HCT116 (cell line): ENCODE results near the gene FBXL5. TPM values are rescaled to one million over a fixed set of nuclear protein-coding genes. Genes with fewer than 3 reads are reported as not detected.

ENCODE experiments used
- ATAC-seq: fragments of 200-7000 bp; cut with Tn5 transposase; 2 replicates; pipeline ENCODE4 v1.9.1; 2020; ENCODE audit warnings: mild to moderate bottlenecking, moderate library complexity
- BruUV-seq: library from RNA; stranded (reverse); fragments of 400-500 nt; replicated peaks from 2 replicates; lab custom pipeline; 2021; lab: Mats Ljungman, UMichigan
- CTCF ChIA-PET: fragments of 300-600 bp; sonication (Branson Sonifier 250); formaldehyde crosslinking; loops from one replicate; lab custom pipeline; 2021; ENCODE audit warnings: antibody characterized with exemption; lab: Charles Lee
- POLR2A ChIA-PET: fragments of 300-600, 350-600 bp; sonication (Branson Sonifier 250); formaldehyde crosslinking; loops from one replicate; lab custom pipeline; 2021; ENCODE audit warnings: antibody characterized with exemption; lab: Charles Lee
- RAD21 ChIA-PET, 2 experiments: fragments of 300-600 bp; sonication (Branson Sonifier 250); formaldehyde crosslinking; loops; one replicate each; lab custom pipeline; 2023; ENCODE audit warnings: low total read pairs in 2 of 2; ENCODE audit not compliant: uncharacterized antibody in 2 of 2, unreplicated experiment in 2 of 2, low non-redundant PET in 1 of 2; lab: Charles Lee
- DNase-seq: peaks from one replicate; pipeline ENCODE4 v3.0.0-alpha.2; 2010; ENCODE audit warnings: low read depth, low spot score
- H2AFZ ChIP-seq: fragments of 200-600 bp; shearing (Covaris generic), sonication (generic); 2 replicates; pipeline ENCODE4 v1.6.1; 2017; ENCODE audit warnings: low read depth, mixed run types, mixed read lengths, antibody characterized with exemption, low read length; ENCODE audit not compliant: poor library complexity, severe bottlenecking
- H3K27ac ChIP-seq: 2 replicates; pipeline ENCODE4 v1.5.1; 2012; ENCODE audit warnings: low read depth, low read length
- H3K27me3 ChIP-seq: fragments of 200-600 bp; sonication (generic); 2 replicates; pipeline ENCODE4 v1.6.1; 2016; ENCODE audit warnings: mixed run types, low read length, mixed read lengths; ENCODE audit not compliant: insufficient read depth
- H3K36me3 ChIP-seq, 2 experiments: fragments of 200-500 bp in 1 of 2; fragments of 200-600 bp in 1 of 2; sonication (Bioruptor generic) in 1 of 2; sonication (generic) in 1 of 2; 2 replicates each; pipeline versions ENCODE4 v1.5.1 to v1.6.1; 2014 to 2016; ENCODE audit warnings: low read length in 2 of 2, inconsistent platforms in 1 of 2, mixed read lengths in 1 of 2, mixed run types in 1 of 2; ENCODE audit not compliant: insufficient read depth in 2 of 2, control insufficient read depth in 1 of 2
- H3K4me1 ChIP-seq, 2 experiments: fragments of 200-600 bp in 1 of 2; sonication (generic) in 1 of 2; 2 replicates each; pipeline versions ENCODE4 v1.5.1 to v1.6.1; 2012 to 2017; ENCODE audit warnings: low read length in 2 of 2, inconsistent platforms in 1 of 2, mild to moderate bottlenecking in 1 of 2, mixed read lengths in 1 of 2, mixed run types in 1 of 2, moderate library complexity in 1 of 2; ENCODE audit not compliant: insufficient read depth in 2 of 2, control insufficient read depth in 1 of 2
- H3K4me2 ChIP-seq: fragments of 200-600 bp; sonication (generic); 2 replicates; pipeline ENCODE4 v1.6.1; 2017; ENCODE audit warnings: mixed run types, low read length, mixed read lengths
- H3K4me3 ChIP-seq, 2 experiments: fragments of 200-600 bp in 1 of 2; sonication (generic) in 1 of 2; replicated peaks in 1 of 2; 2 replicates each; pipeline ENCODE4 v1.5.1; 2011 to 2016; ENCODE audit warnings: low read length in 2 of 2, control low read depth in 1 of 2, low read depth in 1 of 2, mild to moderate bottlenecking in 1 of 2, mixed read lengths in 1 of 2, mixed run types in 1 of 2
- H3K79me2 ChIP-seq: fragments of 200-600 bp; sonication (generic); 2 replicates; pipeline ENCODE4 v1.6.1; 2017; ENCODE audit warnings: mild to moderate bottlenecking, mixed run types, low read length, moderate library complexity, mixed read lengths; ENCODE audit not compliant: insufficient read depth
- H3K9ac ChIP-seq: fragments of 200-600 bp; sonication (generic); 2 replicates; pipeline ENCODE4 v1.6.1; 2016; ENCODE audit warnings: low read length, mixed read lengths
- H3K9me2 ChIP-seq: fragments of 200-600 bp; sonication (generic), shearing (Covaris generic); 2 replicates; pipeline ENCODE4 v1.6.1; 2017; ENCODE audit warnings: mixed run types, mild to moderate bottlenecking, moderate library complexity; ENCODE audit not compliant: insufficient read depth
- H3K9me3 ChIP-seq, 2 experiments: fragments of 200-500 bp in 1 of 2; fragments of 200-600 bp in 1 of 2; sonication (Bioruptor generic) in 1 of 2; sonication (generic) in 1 of 2; 2 replicates each; pipeline ENCODE4 v1.6.1; 2014 to 2017; ENCODE audit warnings: low read length in 2 of 2, mixed read lengths in 2 of 2, inconsistent platforms in 1 of 2, low read depth in 1 of 2, mild to moderate bottlenecking in 1 of 2, mixed run types in 1 of 2, moderate library complexity in 1 of 2; ENCODE audit not compliant: control insufficient read depth in 1 of 2, insufficient read depth in 1 of 2
- H4K20me1 ChIP-seq: fragments of 200-600 bp; sonication (generic), shearing (Covaris generic); 2 replicates; pipeline ENCODE4 v1.6.1; 2017; ENCODE audit warnings: mixed run types, mild to moderate bottlenecking, moderate library complexity; ENCODE audit not compliant: insufficient read depth
- CBX3 ChIP-seq: IDR thresholded peaks from 2 replicates; pipeline ENCODE4 v1.6.1; 2012; ENCODE audit warnings: low read depth
- CEBPB ChIP-seq: IDR thresholded peaks from 2 replicates; pipeline ENCODE4 v1.6.1; 2012; ENCODE audit warnings: low read depth
- EGR1 ChIP-seq: IDR thresholded peaks from 2 replicates; pipeline ENCODE4 v1.6.1; 2012; ENCODE audit warnings: low read depth
- ELF1 ChIP-seq: IDR thresholded peaks from 2 replicates; pipeline ENCODE4 v1.6.1; 2012; ENCODE audit warnings: low read depth, borderline replicate concordance
- EZH2 ChIP-seq: fragments of 200-600 bp; sonication (generic); IDR thresholded peaks from 2 replicates; pipeline ENCODE4 v1.6.1; 2017; ENCODE audit warnings: antibody characterized with exemption, mixed run types
- FOSL1 ChIP-seq: IDR thresholded peaks from 2 replicates; pipeline ENCODE4 v1.6.1; 2012; ENCODE audit warnings: low read depth
- JUND ChIP-seq: IDR thresholded peaks from 2 replicates; pipeline ENCODE4 v1.6.1; 2012
- POLR2AphosphoS5 ChIP-seq: IDR thresholded peaks from 2 replicates; pipeline ENCODE4 v1.6.1; 2011; ENCODE audit warnings: mild to moderate bottlenecking, low read depth, low read length, moderate library complexity
- RAD21 ChIP-seq: IDR thresholded peaks from 2 replicates; pipeline ENCODE4 v1.6.1; 2012; ENCODE audit warnings: low read depth, mild to moderate bottlenecking
- TCF7L2 ChIP-seq: IDR thresholded peaks from 2 replicates; pipeline ENCODE4 v1.7.0; 2011; ENCODE audit warnings: borderline replicate concordance, inconsistent platforms; ENCODE audit not compliant: insufficient read depth, insufficient read length; ENCODE audit errors: extremely low read depth
- YY1 ChIP-seq: IDR thresholded peaks from 2 replicates; pipeline ENCODE4 v1.6.1; 2011; ENCODE audit warnings: low read length, low read depth, moderate library complexity, mild to moderate bottlenecking; ENCODE audit not compliant: insufficient replicate concordance; ENCODE audit errors: extremely low read depth
- ZFX ChIP-seq: fragments of 450-650 bp; IDR thresholded peaks from 2 replicates; pipeline ENCODE4 v1.6.1; 2017
- intact Hi-C: fragments of 100-400 bp; cut with micrococcal nuclease; formaldehyde crosslinking; loops from 2 replicates; pipeline ENCODE4 v1.10.0; 2022
- total RNA-seq: library from RNA; stranded (reverse); gene quantifications from one replicate; pipeline ENCODE4 v1.2.1, GENCODE V29; 2021; ENCODE audit not compliant: unreplicated experiment
- TF ChIP-seq, protein P1 (sequence below): IDR thresholded peaks from 2 replicates; pipeline ENCODE4 v1.6.1; 2012
- TF ChIP-seq, protein P2 (sequence below): IDR thresholded peaks from 2 replicates; pipeline ENCODE4 v1.6.1; 2012; ENCODE audit warnings: low read depth
- TF ChIP-seq, protein P3 (sequence below): IDR thresholded peaks from 2 replicates; pipeline ENCODE4 v1.6.1; 2012
- TF ChIP-seq, protein P4 (sequence below): IDR thresholded peaks from 2 replicates; pipeline ENCODE4 v1.6.1; 2011; ENCODE audit warnings: mild to moderate bottlenecking, low read length, moderate library complexity; ENCODE audit not compliant: insufficient replicate concordance; ENCODE audit errors: extremely low read depth

FBXL5 gene
- total RNA-seq, 1 experiment from 2014 or later = 20.6 TPM

DNA sequence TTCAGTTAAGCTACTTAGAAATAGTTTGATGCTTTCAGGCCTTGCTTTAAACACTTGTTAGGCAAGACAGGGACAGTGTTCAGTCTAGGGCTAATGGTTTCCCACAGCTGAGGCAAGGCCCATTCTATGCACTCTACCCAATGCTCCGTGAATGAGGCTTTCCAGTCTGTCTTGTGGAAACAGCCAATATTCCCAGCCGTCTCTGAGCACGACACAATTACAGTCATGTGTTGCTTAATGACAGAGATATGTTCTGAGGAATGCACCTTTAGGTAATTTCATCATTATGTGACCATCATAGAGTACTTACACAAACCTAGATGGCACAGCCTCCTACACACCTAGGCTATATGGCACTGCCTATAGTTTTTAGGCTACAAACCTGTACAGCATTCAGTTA lies 16.9 kb upstream of the FBXL5 start:
- intact Hi-C loops = no loop called here
- no peak overlapping the region for H2AFZ ChIP-seq
- TF ChIP-seq, protein P1, sequence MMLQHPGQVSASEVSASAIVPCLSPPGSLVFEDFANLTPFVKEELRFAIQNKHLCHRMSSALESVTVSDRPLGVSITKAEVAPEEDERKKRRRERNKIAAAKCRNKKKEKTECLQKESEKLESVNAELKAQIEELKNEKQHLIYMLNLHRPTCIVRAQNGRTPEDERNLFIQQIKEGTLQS = no peak
- no peak for TF ChIP-seq RAD21
- TF ChIP-seq FOSL1 = no peak
- no peak for TF ChIP-seq EGR1
- CTCF ChIA-PET = interaction anchor here (1.7 kb wide), 1 partner anchor 9 kb away, joined by 3 read pairs; the partner anchor contains the start of gene FAM200B
- DNase-seq (no peak), ATAC-seq (no peak)
- H3K9me3 ChIP-seq = no peaks in the 10 kb centered on the region
- H3K4me2 ChIP-seq = no peak overlapping the region
- peaks cover 93% of the 10 kb centered on the region for H3K79me2 ChIP-seq
- BruUV-seq = no TSS peak
- POLR2A ChIA-PET = no interaction called here
- no peaks in the 10 kb centered on the region for H3K36me3 ChIP-seq
- no peak overlapping the region for H3K27ac ChIP-seq
- no peaks in the 10 kb centered on the region for H3K27me3 ChIP-seq
- RAD21 ChIA-PET = no interaction called here
- H3K4me1 ChIP-seq = peaks cover 1 to 24% of the 10 kb centered on the region in 2 experiments; a peak in 3 of 4 replicates
- H3K4me3 ChIP-seq = no peak overlapping the region
- no peaks in the 10 kb centered on the region for H3K9me2 ChIP-seq
- no peaks in the 10 kb centered on the region for H4K20me1 ChIP-seq
- no peak overlapping the region for H3K9ac ChIP-seq

DNA sequence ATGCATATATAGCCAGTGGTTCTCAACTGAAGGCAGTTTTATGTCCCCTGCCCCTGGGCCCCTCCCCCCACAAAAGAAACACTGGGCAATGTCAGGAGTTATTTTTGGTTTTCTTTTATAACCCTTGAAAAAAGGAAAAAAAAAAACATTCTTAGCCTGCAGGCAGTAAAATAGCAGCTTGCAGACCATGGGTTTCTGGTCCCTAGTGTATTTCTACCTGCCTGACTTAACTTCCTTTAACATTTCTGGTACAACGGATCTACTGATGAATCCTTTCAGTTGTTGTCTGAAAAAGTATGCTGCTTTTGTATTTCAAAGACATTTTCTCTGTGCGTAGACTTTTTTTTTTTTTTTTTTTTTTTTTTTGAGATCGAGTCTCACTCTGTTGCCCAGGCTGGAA lies 15.4 kb upstream of the FBXL5 start:
- Histone ChIP-seq H4K20me1 (no peaks in the 10 kb centered on the region), H3K4me3 (no peak overlapping the region), H3K27me3 (no peaks in the 10 kb centered on the region), H3K9me2 (no peaks in the 10 kb centered on the region), H3K4me1 (peaks cover 5 to 29% of the 10 kb centered on the region in 2 experiments; a peak in 3 of 4 replicates), H3K9ac (no peak overlapping the region), H3K9me3 (no peaks in the 10 kb centered on the region), H2AFZ (no peak overlapping the region), H3K4me2 (no peak overlapping the region), H3K79me2 (peaks cover 81% of the 10 kb centered on the region), H3K36me3 (no peaks in the 10 kb centered on the region), H3K27ac (no peak overlapping the region)
- no peak for ATAC-seq
- intact Hi-C loops = no loop called here
- POLR2A ChIA-PET = interaction anchor here (1.3 kb wide), 1 partner anchor 11 kb away, joined by 6 read pairs; the partner anchor contains the start of gene FAM200B
- TF ChIP-seq FOSL1 (no peak), TCF7L2 (no peak), JUND (no peak), CBX3 (no peak), ELF1 (no peak), CEBPB (no peak), YY1 (no peak), EZH2 (no peak), ZFX (no peak), POLR2AphosphoS5 (no peak)
- TF ChIP-seq, protein P2, sequence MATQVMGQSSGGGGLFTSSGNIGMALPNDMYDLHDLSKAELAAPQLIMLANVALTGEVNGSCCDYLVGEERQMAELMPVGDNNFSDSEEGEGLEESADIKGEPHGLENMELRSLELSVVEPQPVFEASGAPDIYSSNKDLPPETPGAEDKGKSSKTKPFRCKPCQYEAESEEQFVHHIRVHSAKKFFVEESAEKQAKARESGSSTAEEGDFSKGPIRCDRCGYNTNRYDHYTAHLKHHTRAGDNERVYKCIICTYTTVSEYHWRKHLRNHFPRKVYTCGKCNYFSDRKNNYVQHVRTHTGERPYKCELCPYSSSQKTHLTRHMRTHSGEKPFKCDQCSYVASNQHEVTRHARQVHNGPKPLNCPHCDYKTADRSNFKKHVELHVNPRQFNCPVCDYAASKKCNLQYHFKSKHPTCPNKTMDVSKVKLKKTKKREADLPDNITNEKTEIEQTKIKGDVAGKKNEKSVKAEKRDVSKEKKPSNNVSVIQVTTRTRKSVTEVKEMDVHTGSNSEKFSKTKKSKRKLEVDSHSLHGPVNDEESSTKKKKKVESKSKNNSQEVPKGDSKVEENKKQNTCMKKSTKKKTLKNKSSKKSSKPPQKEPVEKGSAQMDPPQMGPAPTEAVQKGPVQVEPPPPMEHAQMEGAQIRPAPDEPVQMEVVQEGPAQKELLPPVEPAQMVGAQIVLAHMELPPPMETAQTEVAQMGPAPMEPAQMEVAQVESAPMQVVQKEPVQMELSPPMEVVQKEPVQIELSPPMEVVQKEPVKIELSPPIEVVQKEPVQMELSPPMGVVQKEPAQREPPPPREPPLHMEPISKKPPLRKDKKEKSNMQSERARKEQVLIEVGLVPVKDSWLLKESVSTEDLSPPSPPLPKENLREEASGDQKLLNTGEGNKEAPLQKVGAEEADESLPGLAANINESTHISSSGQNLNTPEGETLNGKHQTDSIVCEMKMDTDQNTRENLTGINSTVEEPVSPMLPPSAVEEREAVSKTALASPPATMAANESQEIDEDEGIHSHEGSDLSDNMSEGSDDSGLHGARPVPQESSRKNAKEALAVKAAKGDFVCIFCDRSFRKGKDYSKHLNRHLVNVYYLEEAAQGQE = no peak
- TF ChIP-seq, protein P3, sequence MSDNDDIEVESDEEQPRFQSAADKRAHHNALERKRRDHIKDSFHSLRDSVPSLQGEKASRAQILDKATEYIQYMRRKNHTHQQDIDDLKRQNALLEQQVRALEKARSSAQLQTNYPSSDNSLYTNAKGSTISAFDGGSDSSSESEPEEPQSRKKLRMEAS = no peak
- TF ChIP-seq, protein P4, sequence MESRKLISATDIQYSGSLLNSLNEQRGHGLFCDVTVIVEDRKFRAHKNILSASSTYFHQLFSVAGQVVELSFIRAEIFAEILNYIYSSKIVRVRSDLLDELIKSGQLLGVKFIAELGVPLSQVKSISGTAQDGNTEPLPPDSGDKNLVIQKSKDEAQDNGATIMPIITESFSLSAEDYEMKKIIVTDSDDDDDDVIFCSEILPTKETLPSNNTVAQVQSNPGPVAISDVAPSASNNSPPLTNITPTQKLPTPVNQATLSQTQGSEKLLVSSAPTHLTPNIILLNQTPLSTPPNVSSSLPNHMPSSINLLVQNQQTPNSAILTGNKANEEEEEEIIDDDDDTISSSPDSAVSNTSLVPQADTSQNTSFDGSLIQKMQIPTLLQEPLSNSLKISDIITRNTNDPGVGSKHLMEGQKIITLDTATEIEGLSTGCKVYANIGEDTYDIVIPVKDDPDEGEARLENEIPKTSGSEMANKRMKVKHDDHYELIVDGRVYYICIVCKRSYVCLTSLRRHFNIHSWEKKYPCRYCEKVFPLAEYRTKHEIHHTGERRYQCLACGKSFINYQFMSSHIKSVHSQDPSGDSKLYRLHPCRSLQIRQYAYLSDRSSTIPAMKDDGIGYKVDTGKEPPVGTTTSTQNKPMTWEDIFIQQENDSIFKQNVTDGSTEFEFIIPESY = no peak
- RAD21 ChIA-PET = no interaction called here
- no TSS peak for BruUV-seq
- CTCF ChIA-PET = no interaction called here
- no peak for DNase-seq
